Right lobe of liver (tissue), 4 donors: ENCODE results near the gene PSG11.
"Not testable (repeated sequence)": the region's sequence is repeated elsewhere in the genome, so short reads cannot be mapped to it uniquely, and the experiment has no call there.

Source experiments
- POLR2A ChIP-seq: fragments of 450-650 bp; IDR thresholded peaks from one replicate; pipeline ENCODE4 v1.6.1; 2017; ENCODE audit warnings: antibody characterized with exemption, mild to moderate bottlenecking
- TF ChIP-seq, protein P1 (sequence below), 4 donors: fragments of 200-600 bp in 3 of 4; fragments of 450-650 bp in 1 of 4; IDR thresholded peaks; one replicate each; pipeline versions ENCODE4 v1.5.1 to v1.8.0; 2016 to 2022; ENCODE audit warnings: antibody characterized with exemption in 4 of 4, mild to moderate bottlenecking in 2 of 4
- donor health status: DM: no; HTN: no; CAD: no.
- donor health status: DM: no; HTN: no; CAD: no.
- donor health status: DM: no; HTN: yes; CAD: no.

DNA sequence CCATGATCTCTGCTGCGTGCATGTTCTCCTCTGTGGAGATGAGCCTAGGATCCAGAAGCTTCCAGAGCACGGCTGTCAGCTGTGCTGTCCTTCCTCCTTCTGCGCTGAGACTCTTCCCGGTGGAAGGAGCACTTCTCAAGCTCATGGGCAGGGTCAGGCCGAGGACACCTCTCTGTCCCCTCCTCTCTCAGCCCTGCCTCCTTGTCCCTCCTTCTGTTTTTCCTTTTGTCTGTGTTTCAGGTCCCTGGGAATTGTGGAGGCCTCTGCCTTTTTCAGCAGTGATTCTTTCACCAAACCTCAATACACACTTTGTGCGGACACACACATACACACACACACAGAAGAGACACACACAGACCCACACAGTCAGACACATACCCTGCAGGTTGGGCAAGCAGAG is at the start of gene PSG11:
- TF ChIP-seq, protein P1, sequence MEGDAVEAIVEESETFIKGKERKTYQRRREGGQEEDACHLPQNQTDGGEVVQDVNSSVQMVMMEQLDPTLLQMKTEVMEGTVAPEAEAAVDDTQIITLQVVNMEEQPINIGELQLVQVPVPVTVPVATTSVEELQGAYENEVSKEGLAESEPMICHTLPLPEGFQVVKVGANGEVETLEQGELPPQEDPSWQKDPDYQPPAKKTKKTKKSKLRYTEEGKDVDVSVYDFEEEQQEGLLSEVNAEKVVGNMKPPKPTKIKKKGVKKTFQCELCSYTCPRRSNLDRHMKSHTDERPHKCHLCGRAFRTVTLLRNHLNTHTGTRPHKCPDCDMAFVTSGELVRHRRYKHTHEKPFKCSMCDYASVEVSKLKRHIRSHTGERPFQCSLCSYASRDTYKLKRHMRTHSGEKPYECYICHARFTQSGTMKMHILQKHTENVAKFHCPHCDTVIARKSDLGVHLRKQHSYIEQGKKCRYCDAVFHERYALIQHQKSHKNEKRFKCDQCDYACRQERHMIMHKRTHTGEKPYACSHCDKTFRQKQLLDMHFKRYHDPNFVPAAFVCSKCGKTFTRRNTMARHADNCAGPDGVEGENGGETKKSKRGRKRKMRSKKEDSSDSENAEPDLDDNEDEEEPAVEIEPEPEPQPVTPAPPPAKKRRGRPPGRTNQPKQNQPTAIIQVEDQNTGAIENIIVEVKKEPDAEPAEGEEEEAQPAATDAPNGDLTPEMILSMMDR (IDR thresholded peaks at IDR 0.05) = not testable (repeated sequence)
- TF ChIP-seq POLR2A = not testable (repeated sequence)
